Transverse colon (tissue), 4 donors: ENCODE measurements around the gene ZNF485. TPM values are rescaled to one million over a fixed set of nuclear protein-coding genes. Genes with fewer than 3 reads are reported as not detected.

Source experiments
- DNase-seq: peaks from one replicate; pipeline ENCODE4 v3.0.0-alpha.2; 2019
- H3K27ac ChIP-seq, 4 donors: fragments of 200-600 bp; sonication (generic); 2 replicates each; pipeline ENCODE4 v1.5.1; 2016 to 2018; ENCODE audit warnings: inconsistent platforms in 4 of 4
- H3K27me3 ChIP-seq: fragments of 200-600 bp; sonication (generic); 2 replicates; pipeline ENCODE4 v1.5.1; 2017; ENCODE audit warnings: inconsistent platforms
- H3K36me3 ChIP-seq, 4 donors: fragments of 200-600 bp; sonication (generic); 2 replicates each; pipeline ENCODE4 v1.5.1; 2017 to 2019; ENCODE audit warnings: inconsistent platforms in 4 of 4
- H3K4me1 ChIP-seq, 4 donors: fragments of 200-600 bp; sonication (generic); 2 replicates each; pipeline ENCODE4 v1.5.1; 2017 to 2020; ENCODE audit warnings: inconsistent platforms in 4 of 4
- H3K4me3 ChIP-seq, 4 donors: fragments of 200-600 bp; sonication (generic); 1 replicate in 1 of 4; 2 replicates in 3 of 4; pipeline versions ENCODE4 v1.5.1 to v1.6.1; 2017 to 2019; ENCODE audit warnings: inconsistent platforms in 4 of 4
- H3K9me3 ChIP-seq, 2 donors: fragments of 200-600 bp; sonication (generic); 2 replicates each; pipeline ENCODE4 v1.5.1; 2017 to 2019; ENCODE audit warnings: inconsistent platforms in 2 of 2
- CTCF ChIP-seq, 5 experiments: fragments of 200-600 bp in 3 of 5; fragments of 450-650 bp in 2 of 5; sonication (generic) in 3 of 5; IDR thresholded peaks; 1 replicate in 2 of 5; 2 replicates in 3 of 5; pipeline ENCODE4 v1.5.1; 2016 to 2017; ENCODE audit warnings: antibody characterized with exemption in 5 of 5, inconsistent platforms in 3 of 5, mild to moderate bottlenecking in 2 of 5, moderate library complexity in 1 of 5
- EP300 ChIP-seq: sonication (generic); formaldehyde crosslinking; IDR thresholded peaks from one replicate; pipeline ENCODE4 v1.6.1; 2017; ENCODE audit warnings: antibody characterized with exemption, low read depth
- POLR2A ChIP-seq: fragments of 450-650 bp; IDR thresholded peaks from one replicate; pipeline ENCODE4 v1.6.1; 2016; ENCODE audit warnings: antibody characterized with exemption, mild to moderate bottlenecking, moderate library complexity
- POLR2AphosphoS5 ChIP-seq, 3 donors: sonication (generic); formaldehyde crosslinking; IDR thresholded peaks; one replicate each; pipeline ENCODE4 v1.6.1; 2016; ENCODE audit warnings: antibody characterized with exemption in 3 of 3
- WGBS, 2 donors: methylation state at CpG; one replicate each; pipeline ENCODE4 v1.1.5; 2018; ENCODE audit warnings: low coverage in 1 of 2; 5-methylcytosine and 5-hydroxymethylcytosine counted together
- in situ Hi-C, 4 donors: fragments of 200-750 bp; cut with MboI; loops; one replicate each; pipeline versions ENCODE4 v1.15.0 to v1.15.1; 2017; ENCODE audit warnings: low sequenced_read_pairs in 3 of 4, low pct_ligation_motif_present in 1 of 4, low pct_unique_long_range_greater_than_20kb in 1 of 4
- intact Hi-C: fragments of 100-400 bp; cut with DNase I; formaldehyde crosslinking; loops from one replicate; pipeline ENCODE4 v1.15.1; 2023; ENCODE audit warnings: low total_unique reads
- total RNA-seq, 4 donors: library from RNA; depleted of rRNA; stranded (reverse); fragments of >200 nt; gene quantifications; one replicate each; pipeline ENCODE4 v1.1.0, GENCODE V29; 2016

Gene ZNF485
- total RNA-seq, 4 donors from 2014 or later: 1.4 to 4.1 TPM; not detected in 2

GRCh38 chr10:43644252-43644651 lies 38.0 kb downstream of the ZNF485 start:
- Histone ChIP-seq H3K27me3 (no peaks in the 10 kb centered on the region), H3K36me3 (peaks cover 0 to 40% (median 17%) of the 10 kb centered on the region in 4 donors), H3K9me3 (peaks cover 47 to 62% of the 10 kb centered on the region in 2 donors), H3K27ac (no peak overlapping the region), H3K4me3 (peak overlapping the region in 1 of 4 donors; percentile 2), H3K4me1 (peaks cover 0 to 10% (median 8%) of the 10 kb centered on the region in 4 donors)
- 98 to 100% methylated on average over 2 to 8 of the region's 8 CpGs for WGBS, 2 donors
- no peak for TF ChIP-seq POLR2A
- no peak for TF ChIP-seq EP300
- TF ChIP-seq POLR2AphosphoS5 (IDR thresholded peaks at IDR 0.05): no peak
- no peak for TF ChIP-seq CTCF (IDR thresholded peaks at IDR 0.05)
- no peak for DNase-seq
- in situ Hi-C loops (no loop called here), intact Hi-C loops (no loop called here)

GRCh38 chr10:43645866-43646265 lies 39.6 kb downstream of the ZNF485 start:
- WGBS, 2 donors: 96 to 100% methylated on average over 3 to 4 of the region's 4 CpGs
- TF ChIP-seq CTCF (IDR thresholded peaks at IDR 0.05) (no peak), POLR2AphosphoS5 (IDR thresholded peaks at IDR 0.05) (no peak), POLR2A (no peak), EP300 (no peak)
- intact Hi-C loops (no loop called here), in situ Hi-C loops (no loop called here)
- peaks cover 0 to 12% (median 9%) of the 10 kb centered on the region in 4 donors for H3K4me1 ChIP-seq
- H3K9me3 ChIP-seq: peaks cover 40 to 59% of the 10 kb centered on the region in 2 donors
- no peak overlapping the region for H3K27ac ChIP-seq
- no peaks in the 10 kb centered on the region for H3K27me3 ChIP-seq
- no peak for DNase-seq
- H3K36me3 ChIP-seq: peaks cover 0 to 40% (median 17%) of the 10 kb centered on the region in 4 donors
- H3K4me3 ChIP-seq: no peak overlapping the region

- 94 to 97% methylated on average over 3 to 6 of the region's 6 CpGs for WGBS, 2 donors
- H3K4me1 ChIP-seq: peaks cover 0 to 12% (median 9%) of the 10 kb centered on the region in 4 donors
- DNase-seq: no peak
- peaks cover 0 to 40% (median 17%) of the 10 kb centered on the region in 4 donors for H3K36me3 ChIP-seq
- H3K9me3 ChIP-seq: peaks cover 33 to 43% of the 10 kb centered on the region in 2 donors
- in situ Hi-C loops (no loop called here), intact Hi-C loops (no loop called here)
- peak overlapping the region in 2 of 4 donors; percentile 89 to 91 for H3K4me3 ChIP-seq
- TF ChIP-seq EP300 (no peak), CTCF (IDR thresholded peaks at IDR 0.05) (no peak), POLR2AphosphoS5 (IDR thresholded peaks at IDR 0.05) (no peak), POLR2A (no peak)
- H3K27ac ChIP-seq: no peak overlapping the region
- H3K27me3 ChIP-seq: no peaks in the 10 kb centered on the region
Measured at GRCh38 chr10:43647576-43647975, 41.3 kb downstream of the ZNF485 start.

- WGBS, 2 donors: 48% methylated on average over 9 of the region's 9 CpGs; no CpG with 5 or more reads in 1 of the 2 donors
- intact Hi-C loops: no loop called here
- Histone ChIP-seq H3K4me1 (peaks cover 0 to 12% (median 9%) of the 10 kb centered on the region in 4 donors), H3K27ac (peak overlapping the region; percentile 83 to 86 (median 84)), H3K4me3 (peak overlapping the region; percentile 87 to 91 (median 90)), H3K36me3 (peaks cover 0 to 37% (median 17%) of the 10 kb centered on the region in 4 donors), H3K9me3 (peaks cover 29 to 38% of the 10 kb centered on the region in 2 donors), H3K27me3 (no peaks in the 10 kb centered on the region)
- no peak for TF ChIP-seq CTCF (IDR thresholded peaks at IDR 0.05)
- no peak for TF ChIP-seq POLR2AphosphoS5 (IDR thresholded peaks at IDR 0.05)
- TF ChIP-seq POLR2A: no peak
- no peak for TF ChIP-seq EP300
- no peak for DNase-seq
- in situ Hi-C loops: no loop called here
Measured at GRCh38 chr10:43648095-43648397, 41.8 kb downstream of the ZNF485 start.
